Measurements from ENCODE around the gene ARHGEF16. TPM values are rescaled to one million over a fixed set of nuclear protein-coding genes. Genes with fewer than 3 reads are reported as not detected.

Gene ARHGEF16
- total RNA-seq, 1 donor from 2014 or later: 10.6 TPM

GRCh38 chr1:3466366-3467075 is 12.1 kb downstream of the ARHGEF16 start:
- DNase-seq: peak; percentile 34
- intact Hi-C loops (cut with DNase I): no loop called here
- TF ChIP-seq CTCF (IDR thresholded peaks at IDR 0.05): no peak
- Histone ChIP-seq H3K4me3 (no peak overlapping the region), H3K27ac (no peak overlapping the region), H3K4me1 (no peaks in the 10 kb centered on the region), H3K9me3 (no peaks in the 10 kb centered on the region), H3K27me3 (ENCODE audit: low read depth) (no peaks in the 10 kb centered on the region), H3K36me3 (no peaks in the 10 kb centered on the region)
- no peak for ATAC-seq

- H3K27me3 ChIP-seq (ENCODE audit: low read depth): no peaks in the 10 kb centered on the region
- no peak overlapping the region for H3K27ac ChIP-seq
- DNase-seq (peak; percentile 38), ATAC-seq (no peak)
- H3K9me3 ChIP-seq: no peaks in the 10 kb centered on the region
- no peak for TF ChIP-seq CTCF (IDR thresholded peaks at IDR 0.05)
- H3K4me1 ChIP-seq: no peaks in the 10 kb centered on the region
- intact Hi-C loops (cut with DNase I): no loop called here
- H3K4me3 ChIP-seq: no peak overlapping the region
- H3K36me3 ChIP-seq: no peaks in the 10 kb centered on the region
Observed at GRCh38 chr1:3467096-3468036, 12.9 kb downstream of the ARHGEF16 start.

- TF ChIP-seq CTCF (IDR thresholded peaks at IDR 0.05): no peak
- H3K36me3 ChIP-seq: no peaks in the 10 kb centered on the region
- H3K4me3 ChIP-seq: no peak overlapping the region
- H3K4me1 ChIP-seq: no peaks in the 10 kb centered on the region
- ATAC-seq (no peak), DNase-seq (peak; percentile 46)
- intact Hi-C loops (cut with DNase I): no loop called here
- no peaks in the 10 kb centered on the region for H3K27me3 ChIP-seq (ENCODE audit: low read depth)
- H3K27ac ChIP-seq: no peak overlapping the region
- no peaks in the 10 kb centered on the region for H3K9me3 ChIP-seq
Observed at GRCh38 chr1:3468236-3469103, 14.0 kb downstream of the ARHGEF16 start.

GRCh38 chr1:3469104-3469848 is 14.8 kb downstream of the ARHGEF16 start:
- intact Hi-C loops (cut with DNase I): no loop called here
- TF ChIP-seq CTCF (IDR thresholded peaks at IDR 0.05): no peak
- Histone ChIP-seq H3K27ac (no peak overlapping the region), H3K9me3 (no peaks in the 10 kb centered on the region), H3K4me3 (no peak overlapping the region), H3K4me1 (no peaks in the 10 kb centered on the region), H3K27me3 (ENCODE audit: low read depth) (no peaks in the 10 kb centered on the region), H3K36me3 (no peaks in the 10 kb centered on the region)
- ATAC-seq (no peak), DNase-seq (peak; percentile 35)
